Adrenal gland (tissue), 12 donors: ENCODE measurements around the gene RASSF8. TPM values are rescaled to one million over a fixed set of nuclear protein-coding genes. Genes with fewer than 3 reads are reported as not detected.

Experiments used
- DNase-seq, 7 donors: peaks; one replicate each; pipeline ENCODE4 v3.0.0-alpha.2; 2019 to 2020
- H3K27ac ChIP-seq, 5 donors: fragments of 200-600 bp; sonication (generic) in 4 of 5; 1 replicate in 3 of 5; 2 replicates in 2 of 5; pipeline versions ENCODE4 v1.5.1 to v1.8.0; 2016 to 2020; ENCODE audit warnings: mild to moderate bottlenecking in 1 of 5
- H3K27me3 ChIP-seq: fragments of 200-600 bp; 2 replicates; pipeline ENCODE4 v1.8.0; 2021
- H3K36me3 ChIP-seq, 2 donors: fragments of 200-600 bp; replicated peaks in 1 of 2; 1 replicate in 1 of 2; 2 replicates in 1 of 2; pipeline versions ENCODE4 v1.5.1 to v1.8.0; 2018 to 2022
- H3K4me1 ChIP-seq, 2 donors: fragments of 200-600 bp; replicated peaks in 1 of 2; 1 replicate in 1 of 2; 2 replicates in 1 of 2; pipeline versions ENCODE4 v1.5.1 to v1.8.0; 2018 to 2021
- H3K4me3 ChIP-seq, 4 donors: fragments of 200-600 bp; sonication (generic) in 3 of 4; one replicate each; pipeline ENCODE4 v1.5.1; 2016 to 2018
- H3K9me3 ChIP-seq, 3 donors: fragments of 200-600 bp; sonication (generic) in 1 of 3; replicated peaks in 1 of 3; 1 replicate in 2 of 3; 2 replicates in 1 of 3; pipeline versions ENCODE4 v1.5.1 to v1.8.0; 2016 to 2021
- POLR2A ChIP-seq, 2 donors: fragments of 450-650 bp; IDR thresholded peaks; one replicate each; pipeline ENCODE4 v1.6.1; 2017; ENCODE audit warnings: antibody characterized with exemption in 2 of 2, mild to moderate bottlenecking in 2 of 2, moderate library complexity in 1 of 2
- WGBS, 4 donors: extraction: QIAGEN DNeasy Blood & Tissue Kit in 2 of 4; methylation state at CpG; one replicate each; pipeline versions ENCODE4 v1.1.5 to v1.1.7; 2013 to 2017; 5-methylcytosine and 5-hydroxymethylcytosine counted together
- intact Hi-C, 2 donors: fragments of 100-400 bp; cut with DNase I; formaldehyde crosslinking; loops; one replicate each; pipeline versions ENCODE4 v1.14.1 to v1.15.0; 2022 to 2023
- polyA plus RNA-seq, 3 donors: library from polyadenylated mRNA; stranded (reverse); fragments of 200-250 nt in 2 of 3; fragments of 350-450 nt in 1 of 3; fragmentation: Illumina TruSeq in 1 of 3; extraction: RNeasy Lipid Tissue Mini Kit (QIAGEN cat#74804) in 1 of 3; gene quantifications; one replicate each; pipeline ENCODE4 v1.2.3, GENCODE V29; 2013 to 2014
- total RNA-seq, 9 donors: library from RNA; depleted of rRNA in 4 of 9; stranded (reverse); fragments of >200 nt in 4 of 9; fragments of 120-200 nt in 1 of 9; fragmentation: NEBNext Ultra II Directional in 1 of 9; extraction: Animal tissue kit (Norgen Biotek cat#: 25700) in 1 of 9; gene quantifications; one replicate each; pipeline versions ENCODE4 v1.1.0 to v1.2.4, GENCODE V29; 2013 to 2023
- TF ChIP-seq, protein P1 (sequence below), 6 experiments: fragments of 450-650 bp in 4 of 6; fragments of 200-600 bp in 2 of 6; sonication (generic) in 1 of 6; IDR thresholded peaks; 1 replicate in 5 of 6; 2 replicates in 1 of 6; pipeline versions ENCODE4 v1.5.1 to v1.8.0; 2016 to 2021; ENCODE audit warnings: antibody characterized with exemption in 6 of 6, mild to moderate bottlenecking in 2 of 6, moderate library complexity in 1 of 6
- donor health status: healthy with polysubstance abuse.
- donor health status: Bipolar disorder and iron deficiency.
- donor health status: DM: yes; HTN: yes; CAD: no.
- donor health status: DM: no; HTN: no; CAD: no.
- donor health status: DM: no; HTN: no; CAD: no.
- donor health status: DM: yes; HTN: yes; CAD: no.

RASSF8 gene
- total and polyA plus RNA-seq, 12 donors, result 6.5 to 85.7 (median 43.9) TPM

DNA sequence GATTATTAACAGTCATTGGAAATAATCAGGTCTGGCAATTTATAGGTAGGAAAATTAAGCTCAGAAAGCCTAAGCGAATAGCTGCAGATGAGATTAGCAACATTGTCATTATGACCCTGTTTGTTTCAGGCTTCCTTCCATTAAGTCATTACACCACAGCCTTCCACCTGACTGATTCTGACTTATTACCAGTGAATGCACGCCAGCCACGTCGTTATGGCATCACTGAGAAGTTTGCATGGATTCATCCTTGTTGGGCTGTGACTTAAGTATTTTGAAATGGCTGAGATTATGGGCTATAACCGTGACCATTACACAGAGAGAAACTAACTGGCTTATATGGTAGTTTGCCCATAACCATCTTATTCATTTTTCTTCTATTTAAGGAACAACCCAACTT is 18.6 kb downstream of the RASSF8 start:
- H3K4me3 ChIP-seq, result no peak overlapping the region
- intact Hi-C loops, result no loop called here
- peaks cover 12 to 26% of the 10 kb centered on the region in 2 donors for H3K4me1 ChIP-seq
- no peak overlapping the region for H3K27ac ChIP-seq
- TF ChIP-seq, protein P1, sequence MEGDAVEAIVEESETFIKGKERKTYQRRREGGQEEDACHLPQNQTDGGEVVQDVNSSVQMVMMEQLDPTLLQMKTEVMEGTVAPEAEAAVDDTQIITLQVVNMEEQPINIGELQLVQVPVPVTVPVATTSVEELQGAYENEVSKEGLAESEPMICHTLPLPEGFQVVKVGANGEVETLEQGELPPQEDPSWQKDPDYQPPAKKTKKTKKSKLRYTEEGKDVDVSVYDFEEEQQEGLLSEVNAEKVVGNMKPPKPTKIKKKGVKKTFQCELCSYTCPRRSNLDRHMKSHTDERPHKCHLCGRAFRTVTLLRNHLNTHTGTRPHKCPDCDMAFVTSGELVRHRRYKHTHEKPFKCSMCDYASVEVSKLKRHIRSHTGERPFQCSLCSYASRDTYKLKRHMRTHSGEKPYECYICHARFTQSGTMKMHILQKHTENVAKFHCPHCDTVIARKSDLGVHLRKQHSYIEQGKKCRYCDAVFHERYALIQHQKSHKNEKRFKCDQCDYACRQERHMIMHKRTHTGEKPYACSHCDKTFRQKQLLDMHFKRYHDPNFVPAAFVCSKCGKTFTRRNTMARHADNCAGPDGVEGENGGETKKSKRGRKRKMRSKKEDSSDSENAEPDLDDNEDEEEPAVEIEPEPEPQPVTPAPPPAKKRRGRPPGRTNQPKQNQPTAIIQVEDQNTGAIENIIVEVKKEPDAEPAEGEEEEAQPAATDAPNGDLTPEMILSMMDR (IDR thresholded peaks at IDR 0.05), result no peak
- no peak for TF ChIP-seq POLR2A (IDR thresholded peaks at IDR 0.05)
- WGBS, 4 donors, result 87 to 93% (median 90%) methylated on average over 5 of the region's 5 CpGs
- H3K9me3 ChIP-seq, result no peaks in the 10 kb centered on the region
- DNase-seq, result no peak
- H3K27me3 ChIP-seq, result no peaks in the 10 kb centered on the region
- H3K36me3 ChIP-seq, result no peaks in the 10 kb centered on the region

DNA sequence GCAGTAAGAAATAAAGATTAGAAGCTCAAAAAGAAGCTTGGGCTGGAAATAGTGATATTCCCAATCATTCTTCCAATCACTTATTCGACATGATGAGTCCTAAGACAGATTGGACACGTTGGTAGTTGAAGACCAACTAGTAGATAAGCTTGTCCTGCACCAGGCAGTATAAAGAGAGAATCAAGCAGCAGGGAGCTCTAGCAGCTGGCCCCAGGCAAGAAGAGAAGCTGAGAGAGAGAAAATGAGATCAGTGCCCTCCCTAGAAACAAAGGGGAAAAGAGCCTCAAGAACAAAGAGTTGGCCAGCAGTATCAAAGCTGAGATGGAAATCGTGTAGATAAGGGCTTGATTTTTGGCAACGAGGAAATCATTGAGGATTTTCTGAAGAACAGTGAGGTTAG is 20.6 kb downstream of the RASSF8 start:
- Histone ChIP-seq H3K9me3 (no peaks in the 10 kb centered on the region), H3K27me3 (no peaks in the 10 kb centered on the region), H3K4me3 (no peak overlapping the region), H3K4me1 (peaks cover 6 to 24% of the 10 kb centered on the region in 2 donors), H3K27ac (no peak overlapping the region), H3K36me3 (no peaks in the 10 kb centered on the region)
- TF ChIP-seq, protein P1 (IDR thresholded peaks at IDR 0.05), result no peak
- no peak for TF ChIP-seq POLR2A (IDR thresholded peaks at IDR 0.05)
- DNase-seq, result no peak
- intact Hi-C loops, result no loop called here
- WGBS, 4 donors, result 52 to 55% (median 54%) methylated on average over 4 of the region's 4 CpGs

DNA sequence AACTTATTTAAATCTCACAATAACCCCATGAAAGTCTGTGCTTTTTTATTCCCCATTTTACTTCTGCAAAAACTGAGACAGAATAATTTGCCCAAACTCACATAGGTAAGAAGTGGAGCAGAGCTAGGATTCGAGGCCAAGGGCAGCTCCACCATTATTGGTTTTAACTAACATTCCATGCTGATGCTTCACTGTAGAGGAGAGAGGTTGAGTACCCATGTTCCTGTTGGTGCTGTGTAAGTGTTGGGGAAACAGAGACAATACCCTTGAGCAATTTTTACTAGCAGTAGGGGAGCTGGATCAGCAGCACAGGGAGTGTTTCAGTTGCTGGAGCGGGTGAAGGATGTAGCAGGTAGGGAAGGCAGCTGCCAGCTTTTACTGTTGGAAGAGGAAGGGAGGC is 21.1 kb downstream of the RASSF8 start:
- Histone ChIP-seq H3K4me1 (peaks cover 6 to 27% of the 10 kb centered on the region in 2 donors), H3K27me3 (no peaks in the 10 kb centered on the region), H3K27ac (no peak overlapping the region), H3K4me3 (no peak overlapping the region), H3K9me3 (no peaks in the 10 kb centered on the region), H3K36me3 (no peaks in the 10 kb centered on the region)
- intact Hi-C loops, result no loop called here
- 72 to 80% (median 79%) methylated on average over 2 of the region's 2 CpGs for WGBS, 4 donors
- DNase-seq, result no peak
- TF ChIP-seq, protein P1 (IDR thresholded peaks at IDR 0.05), result no peak
- no peak for TF ChIP-seq POLR2A (IDR thresholded peaks at IDR 0.05)

DNA sequence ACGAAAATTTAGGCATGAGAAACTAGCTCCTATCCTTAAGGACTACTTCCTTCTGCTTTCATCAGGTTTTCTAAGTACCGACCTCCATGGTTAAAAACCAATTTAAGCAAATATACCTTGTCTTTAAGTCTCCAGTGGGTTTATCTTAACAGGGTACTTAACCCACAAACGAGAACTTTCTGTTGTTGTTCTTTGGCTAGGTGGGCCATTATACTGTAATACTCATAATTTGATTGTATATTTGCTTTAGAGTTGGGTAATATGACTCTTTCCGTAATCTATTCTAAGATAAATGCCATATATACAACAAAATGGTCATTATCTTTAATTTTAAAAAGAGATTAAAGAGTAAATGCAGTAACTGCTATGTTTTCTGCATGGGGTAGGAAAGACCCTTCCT is 21.6 kb downstream of the RASSF8 start:
- H3K27me3 ChIP-seq, result no peaks in the 10 kb centered on the region
- TF ChIP-seq, protein P1 (IDR thresholded peaks at IDR 0.05), result no peak
- TF ChIP-seq POLR2A (IDR thresholded peaks at IDR 0.05), result no peak
- no peak for DNase-seq
- intact Hi-C loops, result no loop called here
- H3K4me1 ChIP-seq, result peaks cover 6 to 30% of the 10 kb centered on the region in 2 donors
- no peak overlapping the region for H3K27ac ChIP-seq
- whole genome bisulfite sequencing, 4 donors, result 83 to 94% (median 90%) methylated on average over 4 of the region's 4 CpGs
- no peaks in the 10 kb centered on the region for H3K36me3 ChIP-seq
- H3K4me3 ChIP-seq, result no peak overlapping the region
- no peaks in the 10 kb centered on the region for H3K9me3 ChIP-seq
